ENCODE results near the gene FARP1.

- TF ChIP-seq JUND (IDR thresholded peaks at IDR 0.05) (no peak), CTCF (IDR thresholded peaks at IDR 0.05) (no peak), POLR2AphosphoS5 (IDR thresholded peaks at IDR 0.05; ENCODE audit: low read depth, low read length) (no peak), SMC3 (IDR thresholded peaks at IDR 0.05; ENCODE audit: low read depth, low read length) (no peak)
Observed at GRCh38 chr13:98180092-98180491, 37.2 kb downstream of the FARP1 start.
